Neural cell (in vitro differentiated cells): ENCODE measurements around the gene RIN1.

Experiments used
- EZH2 ChIP-seq: fragments of 200-600, 300-800 bp; shearing (Covaris generic), sonication (generic); IDR thresholded peaks from 2 replicates; pipeline ENCODE4 v1.6.1; 2014; ENCODE audit warnings: antibody characterized with exemption, low read length, borderline replicate concordance, mild to moderate bottlenecking; ENCODE audit not compliant: insufficient read depth, poor library complexity, severe bottlenecking
- POLR2AphosphoS5 ChIP-seq: IDR thresholded peaks from 2 replicates; pipeline ENCODE4 v1.6.1; 2012
- RAD21 ChIP-seq: fragments of 450-650 bp; conservative IDR thresholded peaks from 2 replicates; pipeline ENCODE4 v1.6.1; 2014; ENCODE audit warnings: antibody characterized with exemption, mild to moderate bottlenecking, moderate library complexity
- TF ChIP-seq, protein P1 (sequence below): fragments of 450-650 bp; IDR thresholded peaks from 2 replicates; pipeline ENCODE4 v1.5.1; 2014; ENCODE audit warnings: antibody characterized with exemption, mild to moderate bottlenecking, moderate library complexity; ENCODE audit not compliant: poor library complexity, severe bottlenecking
- TF ChIP-seq, protein P2 (sequence below): IDR thresholded peaks from 2 replicates; pipeline ENCODE4 v1.6.1; 2012; ENCODE audit warnings: borderline replicate concordance

GRCh38 chr11:66330931-66331330 is 5.3 kb downstream of the RIN1 start:
- TF ChIP-seq, protein P1, sequence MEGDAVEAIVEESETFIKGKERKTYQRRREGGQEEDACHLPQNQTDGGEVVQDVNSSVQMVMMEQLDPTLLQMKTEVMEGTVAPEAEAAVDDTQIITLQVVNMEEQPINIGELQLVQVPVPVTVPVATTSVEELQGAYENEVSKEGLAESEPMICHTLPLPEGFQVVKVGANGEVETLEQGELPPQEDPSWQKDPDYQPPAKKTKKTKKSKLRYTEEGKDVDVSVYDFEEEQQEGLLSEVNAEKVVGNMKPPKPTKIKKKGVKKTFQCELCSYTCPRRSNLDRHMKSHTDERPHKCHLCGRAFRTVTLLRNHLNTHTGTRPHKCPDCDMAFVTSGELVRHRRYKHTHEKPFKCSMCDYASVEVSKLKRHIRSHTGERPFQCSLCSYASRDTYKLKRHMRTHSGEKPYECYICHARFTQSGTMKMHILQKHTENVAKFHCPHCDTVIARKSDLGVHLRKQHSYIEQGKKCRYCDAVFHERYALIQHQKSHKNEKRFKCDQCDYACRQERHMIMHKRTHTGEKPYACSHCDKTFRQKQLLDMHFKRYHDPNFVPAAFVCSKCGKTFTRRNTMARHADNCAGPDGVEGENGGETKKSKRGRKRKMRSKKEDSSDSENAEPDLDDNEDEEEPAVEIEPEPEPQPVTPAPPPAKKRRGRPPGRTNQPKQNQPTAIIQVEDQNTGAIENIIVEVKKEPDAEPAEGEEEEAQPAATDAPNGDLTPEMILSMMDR, result no peak
- TF ChIP-seq, protein P2, sequence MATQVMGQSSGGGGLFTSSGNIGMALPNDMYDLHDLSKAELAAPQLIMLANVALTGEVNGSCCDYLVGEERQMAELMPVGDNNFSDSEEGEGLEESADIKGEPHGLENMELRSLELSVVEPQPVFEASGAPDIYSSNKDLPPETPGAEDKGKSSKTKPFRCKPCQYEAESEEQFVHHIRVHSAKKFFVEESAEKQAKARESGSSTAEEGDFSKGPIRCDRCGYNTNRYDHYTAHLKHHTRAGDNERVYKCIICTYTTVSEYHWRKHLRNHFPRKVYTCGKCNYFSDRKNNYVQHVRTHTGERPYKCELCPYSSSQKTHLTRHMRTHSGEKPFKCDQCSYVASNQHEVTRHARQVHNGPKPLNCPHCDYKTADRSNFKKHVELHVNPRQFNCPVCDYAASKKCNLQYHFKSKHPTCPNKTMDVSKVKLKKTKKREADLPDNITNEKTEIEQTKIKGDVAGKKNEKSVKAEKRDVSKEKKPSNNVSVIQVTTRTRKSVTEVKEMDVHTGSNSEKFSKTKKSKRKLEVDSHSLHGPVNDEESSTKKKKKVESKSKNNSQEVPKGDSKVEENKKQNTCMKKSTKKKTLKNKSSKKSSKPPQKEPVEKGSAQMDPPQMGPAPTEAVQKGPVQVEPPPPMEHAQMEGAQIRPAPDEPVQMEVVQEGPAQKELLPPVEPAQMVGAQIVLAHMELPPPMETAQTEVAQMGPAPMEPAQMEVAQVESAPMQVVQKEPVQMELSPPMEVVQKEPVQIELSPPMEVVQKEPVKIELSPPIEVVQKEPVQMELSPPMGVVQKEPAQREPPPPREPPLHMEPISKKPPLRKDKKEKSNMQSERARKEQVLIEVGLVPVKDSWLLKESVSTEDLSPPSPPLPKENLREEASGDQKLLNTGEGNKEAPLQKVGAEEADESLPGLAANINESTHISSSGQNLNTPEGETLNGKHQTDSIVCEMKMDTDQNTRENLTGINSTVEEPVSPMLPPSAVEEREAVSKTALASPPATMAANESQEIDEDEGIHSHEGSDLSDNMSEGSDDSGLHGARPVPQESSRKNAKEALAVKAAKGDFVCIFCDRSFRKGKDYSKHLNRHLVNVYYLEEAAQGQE, result no peak
- TF ChIP-seq EZH2 (no peak), RAD21 (no peak), POLR2AphosphoS5 (no peak)
